ENCODE results near the gene CHURC1. TPM values are rescaled to one million over a fixed set of nuclear protein-coding genes. Genes with fewer than 3 reads are reported as not detected.

Gene CHURC1
- total and polyA plus RNA-seq, 2 donors (not counting 1 experiment from before 2014, with no cell fraction given) = 29.7 to 77.1 TPM

DNA sequence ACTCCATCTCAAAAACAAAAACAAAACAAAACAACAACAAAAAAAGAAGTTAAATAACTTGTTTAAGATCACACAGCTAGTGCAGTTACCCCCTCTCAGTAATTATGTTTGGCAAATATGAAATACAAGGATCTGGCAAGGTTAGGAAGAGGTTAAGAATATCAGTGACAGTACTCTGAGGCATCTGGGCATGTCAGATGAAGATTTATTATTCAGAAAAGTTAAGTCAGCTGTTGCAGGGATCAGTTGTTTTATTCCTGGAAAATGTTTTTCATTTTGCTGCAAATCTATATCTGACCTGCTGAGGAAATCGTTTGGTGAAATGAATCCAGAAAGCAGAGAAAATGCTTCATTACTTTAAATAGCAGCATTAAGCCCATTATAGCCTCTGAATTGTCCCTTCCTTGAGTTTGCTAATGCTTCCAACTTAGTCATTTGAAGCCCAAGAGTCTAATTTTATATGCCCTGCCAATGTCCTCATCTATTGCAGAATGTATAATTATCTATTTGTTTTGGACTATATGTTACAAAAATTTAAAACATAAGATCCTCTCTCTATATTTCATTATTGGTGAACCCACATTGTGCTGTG is 20.2 kb downstream of the CHURC1 start:
- Mint-ChIP-seq H3K9me3 (ENCODE audit: insufficient read depth) (no peaks in the 10 kb centered on the region), H3K4me1 (peaks cover 10% of the 10 kb centered on the region), H3K27me3 (no peaks in the 10 kb centered on the region), H3K27ac (no peak overlapping the region), H3K4me3 (no peak overlapping the region)
- Histone ChIP-seq H3K9me3 (ENCODE audit: control extremely low read depth in 1 of 3, control insufficient read depth in 2 of 3, insufficient read depth in 1 of 3, low read length in 2 of 3) (no peaks in the 10 kb centered on the region), H4K20me1 (ENCODE audit: control insufficient read depth, insufficient read depth, low read length, poor library complexity, severe bottlenecking) (peaks cover 18% of the 10 kb centered on the region), H3K9ac (ENCODE audit: low read length) (no peak overlapping the region), H3K36me3 (replicated peaks in 1 of 2; ENCODE audit: control extremely low read depth in 1 of 2, control insufficient read depth in 1 of 2, extremely low read depth in 1 of 2, insufficient read depth in 2 of 2, low read length in 1 of 2) (peaks cover 0 to 51% of the 10 kb centered on the region in 2 experiments), H3K4me1 (ENCODE audit: control insufficient read depth in 2 of 2, insufficient read depth in 2 of 2, low read length in 2 of 2) (peaks cover 0 to 1% of the 10 kb centered on the region in 2 donors), H3K4me2 (replicated peaks; ENCODE audit: low read depth, low read length, poor library complexity, severe bottlenecking) (no peak overlapping the region), H3K4me3 (ENCODE audit: control extremely low read depth in 1 of 5, extremely low read depth in 1 of 5, insufficient read depth in 1 of 5, low read depth in 2 of 5, low read length in 4 of 5) (no peak overlapping the region), H3K27ac (ENCODE audit: low read length in 2 of 2) (no peak overlapping the region), H3K79me2 (ENCODE audit: control insufficient read depth, insufficient read depth, low read length) (peaks cover 19% of the 10 kb centered on the region), H3K27me3 (replicated peaks in 1 of 4; ENCODE audit: control extremely low read depth in 1 of 4, control insufficient read depth in 3 of 4, insufficient read depth in 4 of 4, low read length in 3 of 4) (no peaks in the 10 kb centered on the region), H2AFZ (ENCODE audit: insufficient read depth, low read depth, low read length, poor library complexity, severe bottlenecking) (no peak overlapping the region)
- no peak for TF ChIP-seq EZH2 (IDR thresholded peaks at IDR 0.05; ENCODE audit: borderline replicate concordance, insufficient read depth, low read depth, low read length, poor library complexity, severe bottlenecking)
- TF ChIP-seq, protein P1, sequence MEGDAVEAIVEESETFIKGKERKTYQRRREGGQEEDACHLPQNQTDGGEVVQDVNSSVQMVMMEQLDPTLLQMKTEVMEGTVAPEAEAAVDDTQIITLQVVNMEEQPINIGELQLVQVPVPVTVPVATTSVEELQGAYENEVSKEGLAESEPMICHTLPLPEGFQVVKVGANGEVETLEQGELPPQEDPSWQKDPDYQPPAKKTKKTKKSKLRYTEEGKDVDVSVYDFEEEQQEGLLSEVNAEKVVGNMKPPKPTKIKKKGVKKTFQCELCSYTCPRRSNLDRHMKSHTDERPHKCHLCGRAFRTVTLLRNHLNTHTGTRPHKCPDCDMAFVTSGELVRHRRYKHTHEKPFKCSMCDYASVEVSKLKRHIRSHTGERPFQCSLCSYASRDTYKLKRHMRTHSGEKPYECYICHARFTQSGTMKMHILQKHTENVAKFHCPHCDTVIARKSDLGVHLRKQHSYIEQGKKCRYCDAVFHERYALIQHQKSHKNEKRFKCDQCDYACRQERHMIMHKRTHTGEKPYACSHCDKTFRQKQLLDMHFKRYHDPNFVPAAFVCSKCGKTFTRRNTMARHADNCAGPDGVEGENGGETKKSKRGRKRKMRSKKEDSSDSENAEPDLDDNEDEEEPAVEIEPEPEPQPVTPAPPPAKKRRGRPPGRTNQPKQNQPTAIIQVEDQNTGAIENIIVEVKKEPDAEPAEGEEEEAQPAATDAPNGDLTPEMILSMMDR (IDR thresholded peaks at IDR 0.05) = no peak
- POLR2A ChIA-PET = no interaction called here
- CTCF ChIA-PET = no interaction called here
- intact Hi-C loops (cut with micrococcal nuclease) = no loop called here
- DNase-seq = no peak
- ATAC-seq (ENCODE audit: low read depth) = no peak
- WGBS (ENCODE audit: insufficient coverage) = no CpG with 5 or more reads among the region's 1 CpG

DNA sequence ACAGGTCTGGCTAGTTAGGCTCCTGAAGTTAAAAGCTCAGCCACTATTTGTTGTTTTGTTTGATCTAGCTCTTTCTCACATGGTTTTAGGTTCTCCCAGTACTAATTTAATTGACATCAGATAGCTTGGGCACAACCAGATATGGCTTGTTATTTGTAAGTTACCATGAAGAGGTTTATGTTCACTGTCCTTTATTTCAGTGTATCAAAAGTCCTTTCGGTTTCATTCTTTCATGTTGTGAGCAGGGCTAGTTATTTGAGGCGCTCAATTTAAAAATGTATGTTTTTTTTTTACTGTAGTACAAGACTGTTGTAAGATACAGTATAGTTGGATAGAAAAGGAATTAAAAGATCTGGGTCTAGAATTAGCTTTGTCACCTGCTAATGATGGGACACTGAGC is 21.3 kb downstream of the CHURC1 start:
- no peak overlapping the region for H3K27ac ChIP-seq (ENCODE audit: low read length in 2 of 2)
- peaks cover 11% of the 10 kb centered on the region for H4K20me1 ChIP-seq (ENCODE audit: control insufficient read depth, insufficient read depth, low read length, poor library complexity, severe bottlenecking)

More for the DNA sequence above, 21.3 kb downstream of the CHURC1 start:
- no peak for DNase-seq
- Histone ChIP-seq H3K36me3 (replicated peaks in 1 of 2; ENCODE audit: control extremely low read depth in 1 of 2, control insufficient read depth in 1 of 2, extremely low read depth in 1 of 2, insufficient read depth in 2 of 2, low read length in 1 of 2) (peaks cover 0 to 47% of the 10 kb centered on the region in 2 experiments), H3K79me2 (ENCODE audit: control insufficient read depth, insufficient read depth, low read length) (peaks cover 10% of the 10 kb centered on the region), H3K4me2 (replicated peaks; ENCODE audit: low read depth, low read length, poor library complexity, severe bottlenecking) (no peak overlapping the region), H3K9me3 (ENCODE audit: control extremely low read depth in 1 of 3, control insufficient read depth in 2 of 3, insufficient read depth in 1 of 3, low read length in 2 of 3) (no peaks in the 10 kb centered on the region), H3K4me1 (ENCODE audit: control insufficient read depth in 2 of 2, insufficient read depth in 2 of 2, low read length in 2 of 2) (no peaks in the 10 kb centered on the region), H3K9ac (ENCODE audit: low read length) (no peak overlapping the region), H3K4me3 (ENCODE audit: control extremely low read depth in 1 of 5, extremely low read depth in 1 of 5, insufficient read depth in 1 of 5, low read depth in 2 of 5, low read length in 4 of 5) (no peak overlapping the region), H2AFZ (ENCODE audit: insufficient read depth, low read depth, low read length, poor library complexity, severe bottlenecking) (no peak overlapping the region), H3K27me3 (replicated peaks in 1 of 4; ENCODE audit: control extremely low read depth in 1 of 4, control insufficient read depth in 3 of 4, insufficient read depth in 4 of 4, low read length in 3 of 4) (no peaks in the 10 kb centered on the region)
- intact Hi-C loops (cut with micrococcal nuclease) = no loop called here
- H3K27ac Mint-ChIP-seq = peak overlapping the region; percentile 8
- TF ChIP-seq, protein P1 (IDR thresholded peaks at IDR 0.05) = no peak
- H3K27me3 Mint-ChIP-seq = no peaks in the 10 kb centered on the region
- CTCF ChIA-PET = interaction anchor here (1.1 kb wide), 1 partner anchor 9 kb away, joined by 5 read pairs; no protein-coding TSS in a partner anchor
- no peaks in the 10 kb centered on the region for H3K9me3 Mint-ChIP-seq (ENCODE audit: insufficient read depth)
- WGBS (ENCODE audit: insufficient coverage) = 83% methylated on average over 2 of the region's 2 CpGs
- peaks cover 6% of the 10 kb centered on the region for H3K4me1 Mint-ChIP-seq
- POLR2A ChIA-PET = no interaction called here
- ATAC-seq (ENCODE audit: low read depth) = no peak
- H3K4me3 Mint-ChIP-seq = no peak overlapping the region

Measured in B cell (primary cell).